Measurements from ENCODE around the gene ADCY5.

DNA sequence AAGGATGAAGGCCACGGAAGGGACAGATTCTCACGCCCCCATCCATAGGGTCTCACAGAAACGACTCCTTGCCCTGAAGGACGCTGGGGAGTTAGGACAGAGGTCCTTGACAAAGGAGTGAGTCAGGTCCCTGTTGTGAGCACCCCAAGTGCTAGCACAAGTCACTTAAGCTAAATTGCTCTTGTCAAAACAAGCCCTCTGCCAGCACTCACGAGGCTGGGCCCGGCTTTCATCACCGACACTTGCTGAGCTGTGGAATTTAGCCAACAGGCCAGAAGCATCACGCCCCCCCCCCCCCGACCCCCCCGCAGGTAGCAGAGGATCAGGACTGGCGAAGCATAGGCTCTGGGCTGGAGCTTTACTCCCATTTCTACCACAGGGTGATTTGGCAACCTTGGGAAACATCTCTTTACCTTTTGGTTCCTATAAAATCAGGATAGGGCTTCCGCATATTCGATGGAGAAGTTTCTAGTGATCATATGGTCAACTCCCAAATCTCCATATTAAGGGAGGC, 75.4 kb downstream of the ADCY5 start:
- TF ChIP-seq EP300 (IDR thresholded peaks at IDR 0.05) (no peak), POLR2A (IDR thresholded peaks at IDR 0.05) (no peak), CTCF (IDR thresholded peaks at IDR 0.05) (no peak)
